ENCODE measurements around the gene MED8. TPM values are rescaled to one million over a fixed set of nuclear protein-coding genes. Genes with fewer than 3 reads are reported as not detected.
A peak's percentile ranks its signal among the peaks of the same experiment; 100 is the strongest.

The MED8 gene
- total and polyA plus RNA-seq, 7 donors: 15.4 to 44.5 (median 18.2) TPM

- peak in 1 of 4 donors; percentile 16 for ATAC-seq
- Histone ChIP-seq H3K4me3 (peak overlapping the region; percentile 82), H3K4me1 (peaks cover 4% of the 10 kb centered on the region), H3K36me3 (ENCODE audit: insufficient read depth in 1 of 2, low read depth in 1 of 2) (no peaks in the 10 kb centered on the region), H3K9me3 (no peaks in the 10 kb centered on the region), H3K27ac (peak overlapping the region; percentile 74), H3K27me3 (ENCODE audit: insufficient read depth in 3 of 3, low read length in 2 of 3) (no peaks in the 10 kb centered on the region)
- no peak for TF ChIP-seq CTCF (IDR thresholded peaks at IDR 0.05)
- 57 to 65% (median 59%) methylated on average over 11 of the region's 11 CpGs for WGBS, 3 donors
- no peak for DNase-seq
- intact Hi-C loops (cut with DNase I): no loop called here
Observed at GRCh38 chr1:43349594-43350306, 39.9 kb downstream of the MED8 start.

GRCh38 chr1:43348809-43349593 is 40.6 kb downstream of the MED8 start:
- H3K4me1 ChIP-seq: peaks cover 4% of the 10 kb centered on the region
- intact Hi-C loops (cut with DNase I): no loop called here

GRCh38 chr1:43348343-43348808 is 41.2 kb downstream of the MED8 start:
- DNase-seq (no peak), ATAC-seq (peak; percentile 15 to 35 (median 28))
- TF ChIP-seq CTCF (IDR thresholded peaks at IDR 0.05): no peak
- Histone ChIP-seq H3K36me3 (ENCODE audit: insufficient read depth in 1 of 2, low read depth in 1 of 2) (no peaks in the 10 kb centered on the region), H3K4me1 (peaks cover 4% of the 10 kb centered on the region), H3K27me3 (ENCODE audit: insufficient read depth in 3 of 3, low read length in 2 of 3) (no peaks in the 10 kb centered on the region), H3K27ac (peak overlapping the region; percentile 74), H3K4me3 (peak overlapping the region; percentile 82), H3K9me3 (no peaks in the 10 kb centered on the region)
- intact Hi-C loops (cut with DNase I): no loop called here
- WGBS, 3 donors: 12 to 20% (median 12%) methylated on average over 21 to 22 of the region's 22 CpGs

More at GRCh38 chr1:43348809-43349593, 40.6 kb downstream of the MED8 start:
- ATAC-seq (peak; percentile 90 to 92 (median 92)), DNase-seq (peak; percentile 72 to 82)
- no peaks in the 10 kb centered on the region for H3K9me3 ChIP-seq
- H3K27ac ChIP-seq: peak overlapping the region; percentile 74
- no peak for TF ChIP-seq CTCF (IDR thresholded peaks at IDR 0.05)
- 7 to 10% (median 7%) methylated on average over 55 to 72 of the region's 72 CpGs for WGBS, 3 donors
- H3K4me3 ChIP-seq: peak overlapping the region; percentile 82
- no peaks in the 10 kb centered on the region for H3K36me3 ChIP-seq (ENCODE audit: insufficient read depth in 1 of 2, low read depth in 1 of 2)
- H3K27me3 ChIP-seq (ENCODE audit: insufficient read depth in 3 of 3, low read length in 2 of 3): no peaks in the 10 kb centered on the region

- 84 to 92% (median 85%) methylated on average over 5 of the region's 5 CpGs for WGBS, 3 donors
- no peaks in the 10 kb centered on the region for H3K9me3 ChIP-seq
- H3K27me3 ChIP-seq (ENCODE audit: insufficient read depth in 3 of 3, low read length in 2 of 3): no peaks in the 10 kb centered on the region
- DNase-seq (no peak), ATAC-seq (no peak)
- H3K4me3 ChIP-seq: no peak overlapping the region
- H3K27ac ChIP-seq: no peak overlapping the region
- H3K36me3 ChIP-seq (ENCODE audit: insufficient read depth in 1 of 2, low read depth in 1 of 2): no peaks in the 10 kb centered on the region
- no peak for TF ChIP-seq CTCF (IDR thresholded peaks at IDR 0.05)
- intact Hi-C loops (cut with DNase I): no loop called here
- H3K4me1 ChIP-seq: peaks cover 4% of the 10 kb centered on the region
Observed at GRCh38 chr1:43346636-43347035, 43.0 kb downstream of the MED8 start.

Measured in psoas muscle (tissue), 8 donors.